Body of pancreas (tissue), 4 donors: ENCODE measurements around the gene TMEM250. TPM values are rescaled to one million over a fixed set of nuclear protein-coding genes. Genes with fewer than 3 reads are reported as not detected.

Experiments used
- ATAC-seq: fragments of 150-250 bp; one replicate; pipeline ENCODE4 v1.9.1; 2016
- DNase-seq, 4 donors: peaks; one replicate each; pipeline ENCODE4 v3.0.0-alpha.2; 2019
- H3K27ac ChIP-seq, 4 donors: fragments of 200-600 bp; sonication (generic); 1 replicate in 3 of 4; 2 replicates in 1 of 4; pipeline versions ENCODE4 v1.5.1 to v1.6.1; 2016 to 2019; ENCODE audit warnings: mild to moderate bottlenecking in 1 of 4, mixed read lengths in 1 of 4, moderate library complexity in 1 of 4
- H3K27me3 ChIP-seq, 2 donors: fragments of 200-600 bp; sonication (generic); one replicate each; pipeline ENCODE4 v1.6.0; 2016; ENCODE audit warnings: mild to moderate bottlenecking in 1 of 2
- H3K36me3 ChIP-seq, 2 donors: fragments of 200-600 bp; sonication (generic); replicated peaks in 1 of 2; 2 replicates each; pipeline ENCODE4 v1.5.1; 2016; ENCODE audit warnings: low read depth in 2 of 2; ENCODE audit not compliant: insufficient read depth in 1 of 2
- H3K4me1 ChIP-seq: fragments of 200-600 bp; sonication (generic); one replicate; pipeline ENCODE4 v1.6.0; 2016
- H3K4me3 ChIP-seq, 2 donors: fragments of 200-600 bp; sonication (generic); 1 replicate in 1 of 2; 2 replicates in 1 of 2; pipeline ENCODE4 v1.5.1; 2016 to 2019
- H3K9me3 ChIP-seq, 3 donors: fragments of 200-600 bp; sonication (generic); 1 replicate in 2 of 3; 2 replicates in 1 of 3; pipeline ENCODE4 v1.5.1; 2016
- CTCF ChIP-seq, 7 experiments: fragments of 450-650 bp in 4 of 7; fragments of 200-600 bp in 3 of 7; sonication (generic) in 3 of 7; IDR thresholded peaks; one replicate each; pipeline ENCODE4 v1.5.1; 2016 to 2019; ENCODE audit warnings: antibody characterized with exemption in 7 of 7
- POLR2A ChIP-seq, 3 donors: fragments of 450-650 bp; IDR thresholded peaks; one replicate each; pipeline ENCODE4 v1.6.1; 2016; ENCODE audit warnings: antibody characterized with exemption in 3 of 3, mild to moderate bottlenecking in 2 of 3
- WGBS, 2 donors: methylation state at CpG; one replicate each; pipeline ENCODE4 v1.1.5; 2017; 5-methylcytosine and 5-hydroxymethylcytosine counted together
- intact Hi-C: fragments of 100-400 bp; cut with DNase I; formaldehyde crosslinking; loops from one replicate; pipeline ENCODE4 v1.15.1; 2023
- total RNA-seq, 2 donors: library from RNA; depleted of rRNA; stranded (reverse); fragments of >200 nt; gene quantifications; one replicate each; pipeline ENCODE4 v1.1.0, GENCODE V29; 2016

TMEM250 gene
- total RNA-seq, 2 donors from 2014 or later: 21.3 to 47.1 TPM

- Histone ChIP-seq H3K4me1 (peaks cover 64% of the 10 kb centered on the region), H3K36me3 (no peaks in the 10 kb centered on the region), H3K9me3 (no peaks in the 10 kb centered on the region), H3K4me3 (no peak overlapping the region), H3K27me3 (no peaks in the 10 kb centered on the region), H3K27ac (peak overlapping the region; percentile 18 to 64 (median 49))
- DNase-seq (peak; percentile 80 to 90 (median 86)), ATAC-seq (peak; percentile 89)
- no peak for TF ChIP-seq CTCF (IDR thresholded peaks at IDR 0.05)
- TF ChIP-seq POLR2A (IDR thresholded peaks at IDR 0.05): no peak
- WGBS, 2 donors: 0 to 26% methylated on average over 5 to 16 of the region's 16 CpGs
- intact Hi-C loops: no loop called here
These were observed 32.9 kb downstream of the TMEM250 start for GRCh38 chr9:136085815-136086212.

- TF ChIP-seq POLR2A (IDR thresholded peaks at IDR 0.05): no peak
- TF ChIP-seq CTCF (IDR thresholded peaks at IDR 0.05): no peak
- 85 to 86% methylated on average over 19 to 33 of the region's 33 CpGs for WGBS, 2 donors
These were observed 34.4 kb downstream of the TMEM250 start for GRCh38 chr9:136084063-136084944.

GRCh38 chr9:136083558-136084062 lies 35.1 kb downstream of the TMEM250 start:
- intact Hi-C loops: no loop called here
- Histone ChIP-seq H3K4me1 (peaks cover 59% of the 10 kb centered on the region), H3K27me3 (no peaks in the 10 kb centered on the region), H3K4me3 (no peak overlapping the region), H3K27ac (no peak overlapping the region), H3K36me3 (no peaks in the 10 kb centered on the region), H3K9me3 (no peaks in the 10 kb centered on the region)
- TF ChIP-seq CTCF (IDR thresholded peaks at IDR 0.05): no peak
- no peak for TF ChIP-seq POLR2A (IDR thresholded peaks at IDR 0.05)
- 89 to 92% methylated on average over 20 to 24 of the region's 24 CpGs for WGBS, 2 donors
- ATAC-seq (no peak), DNase-seq (no peak)

More at GRCh38 chr9:136084063-136084944, 34.4 kb downstream of the TMEM250 start:
- Histone ChIP-seq H3K27ac (no peak overlapping the region), H3K4me1 (peaks cover 64% of the 10 kb centered on the region), H3K9me3 (no peaks in the 10 kb centered on the region), H3K4me3 (no peak overlapping the region), H3K36me3 (no peaks in the 10 kb centered on the region), H3K27me3 (no peaks in the 10 kb centered on the region)
- DNase-seq: no peak
- no peak for ATAC-seq
- intact Hi-C loops: no loop called here

GRCh38 chr9:136082496-136083361 lies 35.9 kb downstream of the TMEM250 start:
- H3K27me3 ChIP-seq: no peaks in the 10 kb centered on the region
- WGBS, 2 donors: 83 to 85% methylated on average over 14 to 31 of the region's 34 CpGs
- TF ChIP-seq POLR2A (IDR thresholded peaks at IDR 0.05) (no peak), CTCF (IDR thresholded peaks at IDR 0.05) (no peak)
- H3K36me3 ChIP-seq: no peaks in the 10 kb centered on the region
- DNase-seq: peak in 1 of 4 donors; percentile 13
- H3K4me1 ChIP-seq: peaks cover 55% of the 10 kb centered on the region
- ATAC-seq: no peak
- H3K27ac ChIP-seq: no peak overlapping the region
- H3K4me3 ChIP-seq: no peak overlapping the region
- no peaks in the 10 kb centered on the region for H3K9me3 ChIP-seq
- intact Hi-C loops: no loop called here
